ENCODE measurements around the gene MVB12A.

Gene MVB12A

DNA sequence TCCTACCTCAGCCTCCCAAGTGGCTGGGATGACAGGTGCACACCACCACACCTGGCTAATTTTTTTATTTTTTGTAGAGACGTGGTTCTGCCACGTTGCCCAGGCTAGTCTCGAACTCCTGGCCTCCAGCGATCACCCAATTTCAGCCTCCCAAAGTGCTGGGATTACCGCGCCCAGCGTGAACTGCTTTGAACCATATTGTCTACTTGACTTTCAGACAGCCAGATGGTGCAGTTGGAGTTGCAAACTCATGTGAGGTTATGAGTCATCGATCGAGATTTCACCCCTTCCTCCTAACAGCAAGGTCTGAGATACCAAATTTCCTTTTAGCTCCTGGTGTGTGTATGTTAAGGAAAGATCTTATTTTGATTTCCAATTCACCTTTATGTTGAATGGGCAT, 53.2 kb downstream of the MVB12A start:
- DNase-seq (ENCODE audit: low spot score) (no peak), ATAC-seq (ENCODE audit: low read depth) (no peak)

More for the DNA sequence above, 53.2 kb downstream of the MVB12A start:
- no peaks in the 10 kb centered on the region for H3K9me3 ChIP-seq (ENCODE audit: severe bottlenecking)
- H3K27ac ChIP-seq (ENCODE audit: poor library complexity, severe bottlenecking): no peak overlapping the region
- TF ChIP-seq, protein P1, sequence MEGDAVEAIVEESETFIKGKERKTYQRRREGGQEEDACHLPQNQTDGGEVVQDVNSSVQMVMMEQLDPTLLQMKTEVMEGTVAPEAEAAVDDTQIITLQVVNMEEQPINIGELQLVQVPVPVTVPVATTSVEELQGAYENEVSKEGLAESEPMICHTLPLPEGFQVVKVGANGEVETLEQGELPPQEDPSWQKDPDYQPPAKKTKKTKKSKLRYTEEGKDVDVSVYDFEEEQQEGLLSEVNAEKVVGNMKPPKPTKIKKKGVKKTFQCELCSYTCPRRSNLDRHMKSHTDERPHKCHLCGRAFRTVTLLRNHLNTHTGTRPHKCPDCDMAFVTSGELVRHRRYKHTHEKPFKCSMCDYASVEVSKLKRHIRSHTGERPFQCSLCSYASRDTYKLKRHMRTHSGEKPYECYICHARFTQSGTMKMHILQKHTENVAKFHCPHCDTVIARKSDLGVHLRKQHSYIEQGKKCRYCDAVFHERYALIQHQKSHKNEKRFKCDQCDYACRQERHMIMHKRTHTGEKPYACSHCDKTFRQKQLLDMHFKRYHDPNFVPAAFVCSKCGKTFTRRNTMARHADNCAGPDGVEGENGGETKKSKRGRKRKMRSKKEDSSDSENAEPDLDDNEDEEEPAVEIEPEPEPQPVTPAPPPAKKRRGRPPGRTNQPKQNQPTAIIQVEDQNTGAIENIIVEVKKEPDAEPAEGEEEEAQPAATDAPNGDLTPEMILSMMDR (IDR thresholded peaks at IDR 0.05; ENCODE audit: poor library complexity, severe bottlenecking): no peak
- no peak overlapping the region for H3K4me3 ChIP-seq (ENCODE audit: severe bottlenecking)
- H3K27me3 ChIP-seq (ENCODE audit: insufficient read depth, poor library complexity, severe bottlenecking): no peaks in the 10 kb centered on the region
- H3K36me3 ChIP-seq (ENCODE audit: low read depth): no peaks in the 10 kb centered on the region
- peaks cover 7% of the 10 kb centered on the region for H3K4me1 ChIP-seq (ENCODE audit: insufficient read depth, poor library complexity, severe bottlenecking)

Measured in RWPE2 (cell line).